Activated T-cell treated with anti-CD3 and anti-CD28 coated beads, Interleukin-2, amount 50 U/mL, for 4 hours (primary cell): ENCODE results near the gene UGCG. TPM values are rescaled to one million over a fixed set of nuclear protein-coding genes. Genes with fewer than 3 reads are reported as not detected.

ENCODE experiments used
- ATAC-seq, 2 donors: fragments of 200-7000 bp; cut with Tn5 transposase; one replicate each; pipeline ENCODE4 v1.10.0; 2021
- DNase-seq: peaks from one replicate; pipeline ENCODE4 v3.0.0-alpha.2; 2020
- H3K27me3 Mint-ChIP-seq: one replicate; pipeline ENCODE4 v1.8.0; 2021; ENCODE audit warnings: low read depth, mixed read lengths
- H3K36me3 Mint-ChIP-seq: one replicate; pipeline ENCODE4 v1.8.0; 2022; ENCODE audit warnings: mixed read lengths; ENCODE audit not compliant: insufficient read depth
- H3K4me1 Mint-ChIP-seq: one replicate; pipeline ENCODE4 v1.8.0; 2021; ENCODE audit warnings: low read depth, mixed read lengths
- H3K4me3 Mint-ChIP-seq: one replicate; pipeline ENCODE4 v1.8.0; 2021; ENCODE audit warnings: mild to moderate bottlenecking, moderate library complexity, mixed read lengths
- H3K9me3 Mint-ChIP-seq: one replicate; pipeline ENCODE4 v1.8.0; 2021; ENCODE audit warnings: mixed read lengths
- total RNA-seq, 3 donors: library from RNA; stranded (reverse); gene quantifications; one replicate each; pipeline ENCODE4 v1.2.1, GENCODE V29; 2021

The UGCG gene
- total RNA-seq, 3 donors from 2014 or later, result 34.1 to 43.3 (median 40.9) TPM

DNA sequence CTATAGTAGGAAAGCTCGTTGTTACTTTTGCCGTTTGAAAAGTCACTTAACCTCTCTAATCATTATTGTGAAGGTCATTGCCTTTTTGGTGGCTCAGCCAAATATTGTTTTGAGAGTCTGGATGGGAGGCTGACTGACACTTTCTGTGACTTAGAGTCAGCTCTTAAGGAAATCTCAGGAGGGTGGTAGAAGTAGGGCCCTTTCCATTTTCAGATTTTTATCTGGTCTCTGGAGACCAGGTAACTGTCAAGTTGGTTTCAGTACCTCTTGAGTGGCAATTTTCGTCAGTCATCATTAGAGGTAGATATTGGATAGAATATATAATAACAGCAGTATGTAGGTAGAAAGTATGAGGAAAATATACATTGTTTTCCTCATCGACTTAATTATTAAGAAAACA is 23.3 kb downstream of the UGCG start:
- H3K4me3 Mint-ChIP-seq, result no peak overlapping the region
- H3K9me3 Mint-ChIP-seq, result no peaks in the 10 kb centered on the region
- H3K4me1 Mint-ChIP-seq, result peaks cover 40% of the 10 kb centered on the region
- peaks cover 13% of the 10 kb centered on the region for H3K36me3 Mint-ChIP-seq
- no peaks in the 10 kb centered on the region for H3K27me3 Mint-ChIP-seq
- ATAC-seq (no peak), DNase-seq (no peak)

GRCh38 chr9:111920531-111920930 is 23.9 kb downstream of the UGCG start:
- Mint-ChIP-seq H3K27me3 (no peaks in the 10 kb centered on the region), H3K9me3 (no peaks in the 10 kb centered on the region)

DNA sequence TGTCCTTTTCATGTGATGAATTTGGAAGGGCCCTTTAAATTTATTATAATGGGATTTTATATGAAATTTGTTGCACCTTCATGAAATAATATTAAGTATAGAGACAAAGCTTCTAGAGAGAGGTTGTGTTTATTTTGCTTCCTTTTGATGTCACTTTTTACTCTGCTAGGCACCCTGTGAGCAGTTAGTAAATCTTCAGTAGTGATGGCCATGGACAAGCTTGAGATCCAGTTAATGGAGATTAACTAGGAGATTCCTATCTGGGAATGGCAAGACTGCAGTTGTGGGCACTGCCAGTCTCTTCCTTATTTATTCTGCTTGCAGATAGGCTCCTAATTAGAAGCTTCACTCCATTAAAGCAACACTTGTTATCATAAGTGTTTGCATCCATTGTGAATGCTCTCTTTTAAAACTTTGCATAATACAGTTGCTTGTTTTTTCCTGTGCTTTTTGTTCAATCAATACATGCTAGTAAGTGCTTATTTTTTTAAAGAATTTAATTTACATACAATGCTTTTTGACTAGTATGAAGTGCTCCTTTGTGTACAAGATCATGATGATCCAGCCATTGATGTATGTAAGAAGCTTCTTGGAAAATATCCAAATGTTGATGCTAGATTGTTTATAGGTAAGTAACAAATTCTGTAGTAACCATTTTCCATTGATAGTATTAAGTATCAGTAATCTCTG is 25.9 kb downstream of the UGCG start:
- no peak for ATAC-seq
- Mint-ChIP-seq H3K4me3 (no peak overlapping the region), H3K36me3 (peaks cover 13% of the 10 kb centered on the region), H3K4me1 (peaks cover 44% of the 10 kb centered on the region), H3K9me3 (no peaks in the 10 kb centered on the region), H3K27me3 (no peaks in the 10 kb centered on the region)
- DNase-seq, result no peak

More at GRCh38 chr9:111920531-111920930, 23.9 kb downstream of the UGCG start:
- Mint-ChIP-seq H3K4me3 (no peak overlapping the region), H3K36me3 (peaks cover 13% of the 10 kb centered on the region), H3K4me1 (peaks cover 40% of the 10 kb centered on the region)
- no peak for ATAC-seq
- no peak for DNase-seq

- DNase-seq, result no peak
- no peak for ATAC-seq
- no peaks in the 10 kb centered on the region for H3K27me3 Mint-ChIP-seq
- peaks cover 14% of the 10 kb centered on the region for H3K36me3 Mint-ChIP-seq
- H3K4me3 Mint-ChIP-seq, result no peak overlapping the region
- H3K9me3 Mint-ChIP-seq, result no peaks in the 10 kb centered on the region
- H3K4me1 Mint-ChIP-seq, result peaks cover 50% of the 10 kb centered on the region
Observed at GRCh38 chr9:111924281-111924680, 27.7 kb downstream of the UGCG start.

- Mint-ChIP-seq H3K36me3 (peaks cover 9% of the 10 kb centered on the region), H3K27me3 (no peaks in the 10 kb centered on the region), H3K4me3 (no peak overlapping the region), H3K9me3 (no peaks in the 10 kb centered on the region), H3K4me1 (peaks cover 47% of the 10 kb centered on the region)
- no peak for DNase-seq
- no peak for ATAC-seq
Observed at GRCh38 chr9:111925017-111925770, 28.6 kb downstream of the UGCG start.

DNA sequence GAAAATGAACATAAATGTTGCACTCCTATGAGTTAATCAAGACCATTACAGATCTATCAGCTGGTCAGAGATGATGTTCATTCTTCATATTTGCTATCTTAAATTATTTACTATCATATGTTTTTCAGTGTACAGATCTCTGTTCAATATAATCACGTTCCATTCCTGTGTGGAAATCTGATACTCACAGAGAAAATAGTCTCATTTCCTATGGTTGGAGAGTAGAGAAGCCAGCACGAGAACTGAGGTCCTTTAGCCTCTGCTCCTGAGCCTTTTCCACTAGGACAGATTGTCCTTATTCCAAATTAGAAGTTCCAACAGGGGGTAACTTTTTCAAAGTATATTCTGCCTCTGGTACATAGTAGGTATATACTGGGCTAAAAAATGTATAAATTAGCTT is 29.2 kb downstream of the UGCG start:
- Mint-ChIP-seq H3K4me3 (no peak overlapping the region), H3K9me3 (no peaks in the 10 kb centered on the region), H3K4me1 (peaks cover 47% of the 10 kb centered on the region), H3K36me3 (peaks cover 10% of the 10 kb centered on the region), H3K27me3 (no peaks in the 10 kb centered on the region)
- DNase-seq (no peak), ATAC-seq (no peak)

GRCh38 chr9:111926421-111926875 is 29.8 kb downstream of the UGCG start:
- H3K27me3 Mint-ChIP-seq, result no peaks in the 10 kb centered on the region
- H3K4me3 Mint-ChIP-seq, result peak overlapping the region; percentile 35
- DNase-seq (peak; percentile 41), ATAC-seq (peak; percentile 91 to 95)
- H3K4me1 Mint-ChIP-seq, result peaks cover 47% of the 10 kb centered on the region
- H3K9me3 Mint-ChIP-seq, result no peaks in the 10 kb centered on the region
- peaks cover 14% of the 10 kb centered on the region for H3K36me3 Mint-ChIP-seq

GRCh38 chr9:111928359-111928720 is 31.7 kb downstream of the UGCG start:
- DNase-seq (no peak), ATAC-seq (no peak)
- Mint-ChIP-seq H3K4me3 (no peak overlapping the region), H3K9me3 (no peaks in the 10 kb centered on the region), H3K27me3 (no peaks in the 10 kb centered on the region), H3K4me1 (peaks cover 36% of the 10 kb centered on the region), H3K36me3 (peaks cover 20% of the 10 kb centered on the region)

- Mint-ChIP-seq H3K4me1 (peaks cover 29% of the 10 kb centered on the region), H3K27me3 (no peaks in the 10 kb centered on the region), H3K36me3 (peaks cover 40% of the 10 kb centered on the region), H3K9me3 (no peaks in the 10 kb centered on the region), H3K4me3 (no peak overlapping the region)
- DNase-seq, result no peak
- no peak for ATAC-seq
Observed at GRCh38 chr9:111934747-111935146, 38.1 kb downstream of the UGCG start.

DNA sequence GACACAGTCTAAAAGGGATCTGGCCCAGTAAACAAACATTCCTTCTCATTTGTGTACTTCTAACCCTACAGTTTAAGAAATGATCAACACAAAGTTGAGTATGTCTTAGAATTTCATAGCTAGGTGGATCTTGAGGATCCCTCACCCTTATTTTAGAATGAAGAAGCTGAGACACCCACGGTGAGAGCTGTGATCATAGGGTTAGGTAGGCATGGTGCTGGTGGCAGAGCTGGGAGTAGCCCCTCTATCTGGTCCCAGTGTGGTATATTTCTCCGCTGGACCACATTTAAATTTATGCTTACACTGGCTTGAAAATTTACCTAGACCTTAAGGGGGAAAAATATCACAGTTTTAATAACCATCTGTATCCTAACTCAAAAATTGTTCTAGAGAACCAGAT is 39.8 kb downstream of the UGCG start:
- Mint-ChIP-seq H3K4me3 (no peak overlapping the region), H3K36me3 (peaks cover 34% of the 10 kb centered on the region), H3K9me3 (no peaks in the 10 kb centered on the region), H3K4me1 (peaks cover 29% of the 10 kb centered on the region), H3K27me3 (no peaks in the 10 kb centered on the region)
- ATAC-seq, result no peak
- no peak for DNase-seq

GRCh38 chr9:111937301-111937700 is 40.7 kb downstream of the UGCG start:
- ATAC-seq, result peak in 1 of 2 donors; percentile 4
- Mint-ChIP-seq H3K27me3 (no peaks in the 10 kb centered on the region), H3K4me3 (peak overlapping the region; percentile 49), H3K9me3 (no peaks in the 10 kb centered on the region), H3K4me1 (peaks cover 29% of the 10 kb centered on the region), H3K36me3 (peaks cover 31% of the 10 kb centered on the region)
- DNase-seq, result no peak

- Mint-ChIP-seq H3K36me3 (peaks cover 29% of the 10 kb centered on the region), H3K27me3 (no peaks in the 10 kb centered on the region)
Observed at GRCh38 chr9:111937781-111938426, 41.3 kb downstream of the UGCG start.

DNA sequence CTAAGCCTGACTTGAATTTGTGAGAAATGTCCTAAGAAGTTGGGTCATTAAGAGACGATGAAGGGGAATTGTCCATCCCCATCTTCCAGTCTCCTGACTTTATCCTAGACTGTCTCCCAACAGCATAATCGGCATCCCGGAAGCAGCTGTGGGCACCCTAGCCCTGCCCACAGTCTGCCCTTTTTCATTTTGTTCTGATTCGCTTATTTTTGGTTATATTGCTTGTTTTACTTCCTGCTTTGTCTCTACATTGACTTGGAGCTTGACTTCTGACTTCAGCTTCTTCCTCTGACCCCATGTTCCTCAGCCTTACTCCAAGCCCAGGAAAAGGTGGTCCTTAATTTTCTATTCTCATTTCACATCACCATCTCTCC is 41.8 kb downstream of the UGCG start:
- H3K4me1 Mint-ChIP-seq, result peaks cover 29% of the 10 kb centered on the region
- H3K9me3 Mint-ChIP-seq, result no peaks in the 10 kb centered on the region
- DNase-seq (no peak), ATAC-seq (no peak)
- peak overlapping the region; percentile 49 for H3K4me3 Mint-ChIP-seq
- H3K36me3 Mint-ChIP-seq, result peaks cover 26% of the 10 kb centered on the region
- no peaks in the 10 kb centered on the region for H3K27me3 Mint-ChIP-seq

More at GRCh38 chr9:111937781-111938426, 41.3 kb downstream of the UGCG start:
- peaks cover 29% of the 10 kb centered on the region for H3K4me1 Mint-ChIP-seq
- DNase-seq, result peak; percentile 48
- H3K4me3 Mint-ChIP-seq, result peak overlapping the region; percentile 49
- peak; percentile 85 to 89 for ATAC-seq
- H3K9me3 Mint-ChIP-seq, result no peaks in the 10 kb centered on the region

- Mint-ChIP-seq H3K4me3 (peak overlapping the region; percentile 50), H3K4me1 (peaks cover 30% of the 10 kb centered on the region), H3K36me3 (peaks cover 18% of the 10 kb centered on the region), H3K27me3 (no peaks in the 10 kb centered on the region), H3K9me3 (no peaks in the 10 kb centered on the region)
- ATAC-seq (no peak), DNase-seq (no peak)
Observed at GRCh38 chr9:111939322-111939721, 42.7 kb downstream of the UGCG start.
